ENCODE results near the gene KIAA1671. TPM values are rescaled to one million over a fixed set of nuclear protein-coding genes. Genes with fewer than 3 reads are reported as not detected.
"Not testable (repeated sequence)": the region's sequence is repeated elsewhere in the genome, so short reads cannot be mapped to it uniquely, and the experiment has no call there.

Gene KIAA1671
- total and polyA plus RNA-seq, 2 of the 13 experiments (the other 11 are each of a cell fraction or from before 2014, with no cell fraction given) = 13.5 to 13.6 TPM

- TF ChIP-seq MEF2D (CRISPR knock-in tag; IDR thresholded peaks at IDR 0.05) (no peak), GZF1 (CRISPR knock-in tag; IDR thresholded peaks at IDR 0.05) (no peak), ZBTB14 (CRISPR knock-in tag; IDR thresholded peaks at IDR 0.05) (no peak), SKIL (CRISPR knock-in tag; IDR thresholded peaks at IDR 0.05; ENCODE audit: borderline replicate concordance) (no peak), ZNF547 (CRISPR knock-in tag; IDR thresholded peaks at IDR 0.05) (no peak)
Measured at GRCh38 chr22:24905909-24906308, 46.6 kb upstream of the KIAA1671 start (continued).

- POLR2A ChIA-PET; H3K4me1 ChIP-seq (ENCODE audit: insufficient read depth, low read length): not testable (repeated sequence)
- 51% methylated on average over 3 of the region's 3 CpGs for WGBS (ENCODE audit: low lambda C conversion rate)
Measured at GRCh38 chr22:24907101-24907500, 45.4 kb upstream of the KIAA1671 start.

More at GRCh38 chr22:24907101-24907500, 45.4 kb upstream of the KIAA1671 start:
- H3K9me3 ChIP-seq (ENCODE audit: low read length); intact Hi-C loops (cut with micrococcal nuclease; ENCODE audit: unreplicated experiment); FAIRE-seq; in situ Hi-C loops (cut with HindIII; ENCODE audit: extremely low pct_ligation_motif_present, low pct_unique_long_range_greater_than_20kb); DNase-seq (ENCODE audit: low spot score); H3K9ac ChIP-seq (ENCODE audit: insufficient read depth, low read depth, low read length); BruUV-seq (replicated peaks); CTCF ChIA-PET (ENCODE audit: low intra/inter-chr PET ratio, low total read pairs); H3K36me3 ChIP-seq (replicated peaks in 1 of 2; ENCODE audit: control insufficient read depth in 1 of 2, insufficient read depth in 2 of 2, low read length in 2 of 2); H3K27ac ChIP-seq (ENCODE audit: extremely low read length, insufficient read depth, low read length); H3K4me3 ChIP-seq (replicated peaks in 1 of 3; ENCODE audit: insufficient read depth in 1 of 3, low read depth in 2 of 3, low read length in 3 of 3); H3K4me2 ChIP-seq (ENCODE audit: low read depth, low read length); H3K79me2 ChIP-seq (ENCODE audit: insufficient read depth, low read length); ATAC-seq; H3K27me3 ChIP-seq (ENCODE audit: control insufficient read depth in 1 of 2, insufficient read depth in 2 of 2, low read length in 2 of 2); H4K20me1 ChIP-seq (ENCODE audit: insufficient read depth, low read length); H2AFZ ChIP-seq (ENCODE audit: low read length): not testable (repeated sequence)
